Prostate gland (tissue), 2 donors: ENCODE measurements around the gene KRABD2.

Experiments used
- POLR2A ChIP-seq: fragments of 450-650 bp; IDR thresholded peaks from one replicate; pipeline ENCODE4 v1.6.1; 2016; ENCODE audit warnings: antibody characterized with exemption, mild to moderate bottlenecking
- TF ChIP-seq, protein P1 (sequence below), 4 experiments: fragments of 200-600 bp in 2 of 4; fragments of 450-650 bp in 2 of 4; sonication (generic) in 2 of 4; IDR thresholded peaks; 1 replicate in 3 of 4; 2 replicates in 1 of 4; pipeline ENCODE4 v1.5.1; 2016 to 2019; ENCODE audit warnings: antibody characterized with exemption in 4 of 4, mild to moderate bottlenecking in 2 of 4, moderate library complexity in 2 of 4

DNA sequence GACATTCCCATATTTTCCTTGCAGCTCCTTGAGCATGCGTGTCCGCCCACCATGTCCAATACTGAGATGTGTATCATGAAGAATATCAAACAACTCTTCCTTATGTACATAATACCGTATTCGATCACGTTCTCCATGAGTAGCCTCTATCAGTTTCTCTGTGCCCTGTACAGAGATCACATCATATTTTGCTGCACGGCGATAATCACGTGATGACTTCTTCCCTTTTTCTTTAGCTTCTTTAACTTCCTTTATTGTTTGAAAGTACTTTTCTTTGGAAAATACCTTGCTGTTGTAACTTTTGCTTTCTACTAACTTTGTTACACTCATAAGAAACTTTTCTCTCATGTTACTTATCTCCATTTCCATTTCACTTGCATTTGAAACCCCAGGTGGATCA is 6.6 kb downstream of the KRABD2 start:
- TF ChIP-seq, protein P1, sequence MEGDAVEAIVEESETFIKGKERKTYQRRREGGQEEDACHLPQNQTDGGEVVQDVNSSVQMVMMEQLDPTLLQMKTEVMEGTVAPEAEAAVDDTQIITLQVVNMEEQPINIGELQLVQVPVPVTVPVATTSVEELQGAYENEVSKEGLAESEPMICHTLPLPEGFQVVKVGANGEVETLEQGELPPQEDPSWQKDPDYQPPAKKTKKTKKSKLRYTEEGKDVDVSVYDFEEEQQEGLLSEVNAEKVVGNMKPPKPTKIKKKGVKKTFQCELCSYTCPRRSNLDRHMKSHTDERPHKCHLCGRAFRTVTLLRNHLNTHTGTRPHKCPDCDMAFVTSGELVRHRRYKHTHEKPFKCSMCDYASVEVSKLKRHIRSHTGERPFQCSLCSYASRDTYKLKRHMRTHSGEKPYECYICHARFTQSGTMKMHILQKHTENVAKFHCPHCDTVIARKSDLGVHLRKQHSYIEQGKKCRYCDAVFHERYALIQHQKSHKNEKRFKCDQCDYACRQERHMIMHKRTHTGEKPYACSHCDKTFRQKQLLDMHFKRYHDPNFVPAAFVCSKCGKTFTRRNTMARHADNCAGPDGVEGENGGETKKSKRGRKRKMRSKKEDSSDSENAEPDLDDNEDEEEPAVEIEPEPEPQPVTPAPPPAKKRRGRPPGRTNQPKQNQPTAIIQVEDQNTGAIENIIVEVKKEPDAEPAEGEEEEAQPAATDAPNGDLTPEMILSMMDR (IDR thresholded peaks at IDR 0.05), result no peak
- no peak for TF ChIP-seq POLR2A
